Loucy (cell line): ENCODE data around the gene TOP1.

Experiments
- CTCF ChIP-seq: fragments of 200-600 bp; sonication (generic); conservative IDR thresholded peaks from 2 replicates; pipeline ENCODE4 v1.5.1; 2014; ENCODE audit warnings: mild to moderate bottlenecking, antibody characterized with exemption, low read length
- EZH2phosphoT487 ChIP-seq: fragments of 200-600 bp; IDR thresholded peaks from 2 replicates; pipeline ENCODE4 v1.6.1; 2018; ENCODE audit warnings: antibody characterized with exemption, mild to moderate bottlenecking, moderate library complexity, borderline replicate concordance

- no peak for TF ChIP-seq CTCF
- TF ChIP-seq EZH2phosphoT487 = no peak
Measured at GRCh38 chr20:41154436-41155176, 126.0 kb downstream of the TOP1 start.
